K562 (cell line): ENCODE results near the gene SHB. TPM values are rescaled to one million over a fixed set of nuclear protein-coding genes. Genes with fewer than 3 reads are reported as not detected.
A peak's percentile ranks its signal among the peaks of the same experiment; 100 is the strongest.

Source experiments
- ATAC-seq: fragments of 200-7000 bp; cut with Tn5 transposase; 3 replicates; pipeline ENCODE4 v1.9.1; 2020; ENCODE audit warnings: moderate library complexity
- BruUV-seq: library from RNA; stranded (reverse); fragments of 400-500 nt; replicated peaks from 2 replicates; lab custom pipeline; 2021; lab: Mats Ljungman, UMichigan
- CTCF ChIA-PET: fragments of 300-600 bp; formaldehyde crosslinking; extraction: SDS; loops from one replicate; lab custom pipeline; 2021; ENCODE audit warnings: low intra/inter-chr PET ratio; lab: Yijun Ruan, JAX
- POLR2A ChIA-PET: fragments of 300-600, 350-650 bp; sonication (Branson Sonifier 250); formaldehyde crosslinking; extraction: SDS; loops from one replicate; lab custom pipeline; 2021; ENCODE audit warnings: antibody characterized with exemption, inconsistent platforms; lab: Yijun Ruan, JAX
- DNase-seq, 4 experiments: peaks; one replicate each; pipeline versions ENCODE4 v3.0.0 to v3.0.0-alpha.2; 2011 to 2018; ENCODE audit warnings: low spot score in 3 of 4, mixed read lengths in 3 of 4; ENCODE audit errors: extremely low read depth in 1 of 4
- FAIRE-seq: peaks from 2 replicates; lab custom pipeline; 2011; peaks lifted over from hg19 to GRCh38; lab: Jason Lieb, UNC
- H2AFZ ChIP-seq: 2 replicates; pipeline ENCODE4 v1.6.0; 2011; ENCODE audit warnings: low read depth, low read length, control low read depth, inconsistent platforms
- H3K27ac ChIP-seq: fragments of 200-600 bp; 3 replicates; pipeline ENCODE4 v1.8.0; 2011; ENCODE audit warnings: low read depth, mild to moderate bottlenecking, control low read depth, inconsistent platforms, low read length, moderate library complexity, mixed read lengths; ENCODE audit errors: extremely low read depth
- H3K27me3 ChIP-seq, 2 experiments: fragments of 300-600 bp in 1 of 2; 2 replicates in 1 of 2; 3 replicates in 1 of 2; pipeline versions ENCODE4 v1.6.0 to v1.8.0; 2011; ENCODE audit warnings: inconsistent platforms in 2 of 2, low read length in 2 of 2, mild to moderate bottlenecking in 1 of 2, mixed read lengths in 1 of 2, moderate library complexity in 1 of 2; ENCODE audit not compliant: control insufficient read depth in 2 of 2, insufficient read depth in 2 of 2
- H3K36me3 ChIP-seq: fragments of 300-600 bp; 3 replicates; pipeline ENCODE4 v1.8.0; 2011; ENCODE audit warnings: mild to moderate bottlenecking, low read length, inconsistent platforms; ENCODE audit not compliant: control insufficient read depth, insufficient read depth
- H3K4me1 ChIP-seq, 2 experiments: fragments of 200-600 bp in 1 of 2; replicated peaks in 1 of 2; 2 replicates in 1 of 2; 3 replicates in 1 of 2; pipeline versions ENCODE4 v1.5.1 to v1.8.0; 2011; ENCODE audit warnings: inconsistent platforms in 2 of 2, low read length in 2 of 2, mild to moderate bottlenecking in 1 of 2, mixed read lengths in 1 of 2, moderate library complexity in 1 of 2; ENCODE audit not compliant: control insufficient read depth in 2 of 2, insufficient read depth in 2 of 2
- H3K4me2 ChIP-seq: 2 replicates; pipeline ENCODE4 v1.6.1; 2011; ENCODE audit warnings: low read length, control low read depth, inconsistent platforms, mixed read lengths; ENCODE audit not compliant: insufficient read depth
- H3K4me3 ChIP-seq: fragments of 200-600 bp; sonication (generic), shearing (Covaris generic); 2 replicates; pipeline ENCODE4 v1.5.1; 2016; ENCODE audit warnings: control low read depth, inconsistent platforms
- H3K79me2 ChIP-seq: fragments of 200-600 bp; 3 replicates; pipeline ENCODE4 v1.8.0; 2011; ENCODE audit warnings: low read length, inconsistent platforms; ENCODE audit not compliant: control insufficient read depth, insufficient read depth
- H3K9ac ChIP-seq, 2 experiments: 2 replicates each; pipeline versions ENCODE4 v1.6.0 to v1.6.1; 2011; ENCODE audit warnings: low read depth in 2 of 2, low read length in 2 of 2, control low read depth in 1 of 2, inconsistent platforms in 1 of 2, mild to moderate bottlenecking in 1 of 2, mixed read lengths in 1 of 2; ENCODE audit not compliant: insufficient read depth in 1 of 2
- H3K9me1 ChIP-seq: one replicate; pipeline ENCODE4 v1.6.0; 2011; ENCODE audit warnings: inconsistent platforms, mild to moderate bottlenecking, low read length, moderate library complexity; ENCODE audit not compliant: control insufficient read depth, insufficient read depth
- H3K9me3 ChIP-seq: replicated peaks from 2 replicates; pipeline ENCODE4 v1.5.1; 2011; ENCODE audit warnings: low read depth, low read length, inconsistent platforms; ENCODE audit not compliant: control insufficient read depth, insufficient read depth
- H4K20me1 ChIP-seq: replicated peaks from 2 replicates; pipeline ENCODE4 v1.6.1; 2011; ENCODE audit warnings: low read length, inconsistent platforms, mixed read lengths; ENCODE audit not compliant: control insufficient read depth, insufficient read depth
- CREB3L1 ChIP-seq: fragments of 450-650 bp; IDR thresholded peaks from 2 replicates; pipeline ENCODE4 v1.6.1; 2014; ENCODE audit warnings: low read depth, mild to moderate bottlenecking, moderate library complexity, borderline replicate concordance
- DACH1 ChIP-seq: fragments of 450-650 bp; IDR thresholded peaks from 2 replicates; pipeline ENCODE4 v1.6.1; 2018; ENCODE audit not compliant: partially characterized antibody
- FUS ChIP-seq: fragments of 200-400 bp; formaldehyde crosslinking; optimal IDR thresholded peaks from 2 replicates; pipeline ENCODE3; 2017; ENCODE audit warnings: low read depth, low read length
- GABPB1 ChIP-seq: sonication (generic); formaldehyde crosslinking; IDR thresholded peaks from 2 replicates; pipeline ENCODE4 v1.8.0; 2022; ENCODE audit warnings: mild to moderate bottlenecking, missing genetic modification reagents
- HMG20A ChIP-seq: fragments of 450-650 bp; formaldehyde crosslinking; conservative IDR thresholded peaks from 2 replicates; pipeline ENCODE4 v1.4.0; 2020; ENCODE audit warnings: mild to moderate bottlenecking, mixed read lengths
- HSF4 ChIP-seq: fragments of 250-450 bp; sonication (Bioruptor Pico); IDR thresholded peaks from 2 replicates; pipeline ENCODE4 v2.1.2; 2022; ENCODE audit warnings: mild to moderate bottlenecking, moderate library complexity, borderline replicate concordance
- ZKSCAN3 ChIP-seq: fragments of 250-450 bp; sonication (Bioruptor Pico); IDR thresholded peaks from 2 replicates; pipeline ENCODE4 v1.4.0; 2020
- WGBS: fragments of 100-300 bp; shearing (Covaris generic); methylation state at CpG from one replicate; pipeline ENCODE4 v1.1.6; 2016; ENCODE audit warnings: low coverage, mixed read lengths; ENCODE audit not compliant: insufficient coverage; ENCODE audit errors: missing lambda C conversion rate; 5-methylcytosine and 5-hydroxymethylcytosine counted together
- in situ Hi-C: fragments of 300-500 bp; cut with MboI; formaldehyde crosslinking; loops from 4 replicates; pipeline ENCODE4 v1.15.0; 2018; ENCODE audit warnings: inconsistent platforms, mixed read lengths
- intact Hi-C: fragments of 100-400 bp; cut with micrococcal nuclease; formaldehyde crosslinking; loops from 2 replicates; pipeline ENCODE4 v1.14.2; 2022
- polyA plus RNA-seq, 8 experiments: library from polyadenylated mRNA; depleted of rRNA in 4 of 8; stranded (reverse) in 5 of 8; unstranded in 3 of 8; fragments of >200 nt; fragmentation: Nextera tagmentation in 2 of 8; fragmentation: Illumina TruSeq in 1 of 8; extraction: Ambion mirVana in 2 of 8; extraction: Trizol in 1 of 8; gene quantifications; 2 replicates each; pipeline versions ENCODE4 v1.2.1 to v1.2.3, GENCODE V29; 2011 to 2014; ENCODE audit warnings: inconsistent platforms in 1 of 8, missing spikeins in 1 of 8
- total RNA-seq, 7 experiments: library from RNA; depleted of rRNA in 6 of 7; stranded (reverse); fragments of >200 nt in 6 of 7; fragmentation: Illumina TruSeq in 2 of 7; extraction: Trizol in 2 of 7; gene quantifications; 2 replicates each; pipeline versions ENCODE4 v1.2.1 to v1.2.3, GENCODE V29; 2011 to 2021; ENCODE audit warnings: low replicate concordance in 1 of 7
- TF ChIP-seq, protein P1 (sequence below): IDR thresholded peaks from 2 replicates; pipeline ENCODE4 v1.6.1; 2014; ENCODE audit warnings: antibody characterized with exemption
- TF ChIP-seq, protein P2 (sequence below): sonication (generic); formaldehyde crosslinking; IDR thresholded peaks from 2 replicates; pipeline ENCODE4 v1.9.0; 2022; ENCODE audit warnings: mild to moderate bottlenecking, missing genetic modification reagents
- TF ChIP-seq, protein P3 (sequence below): fragments of 450-650 bp; formaldehyde crosslinking; IDR thresholded peaks from 2 replicates; pipeline ENCODE4 v1.4.0; 2020; ENCODE audit warnings: mild to moderate bottlenecking, moderate library complexity

Gene SHB
- total and polyA plus RNA-seq, 9 of the 15 experiments (the other 6 are each of a cell fraction or from before 2014, with no cell fraction given) = 0.78 to 16.0 (median 5.3) TPM

DNA sequence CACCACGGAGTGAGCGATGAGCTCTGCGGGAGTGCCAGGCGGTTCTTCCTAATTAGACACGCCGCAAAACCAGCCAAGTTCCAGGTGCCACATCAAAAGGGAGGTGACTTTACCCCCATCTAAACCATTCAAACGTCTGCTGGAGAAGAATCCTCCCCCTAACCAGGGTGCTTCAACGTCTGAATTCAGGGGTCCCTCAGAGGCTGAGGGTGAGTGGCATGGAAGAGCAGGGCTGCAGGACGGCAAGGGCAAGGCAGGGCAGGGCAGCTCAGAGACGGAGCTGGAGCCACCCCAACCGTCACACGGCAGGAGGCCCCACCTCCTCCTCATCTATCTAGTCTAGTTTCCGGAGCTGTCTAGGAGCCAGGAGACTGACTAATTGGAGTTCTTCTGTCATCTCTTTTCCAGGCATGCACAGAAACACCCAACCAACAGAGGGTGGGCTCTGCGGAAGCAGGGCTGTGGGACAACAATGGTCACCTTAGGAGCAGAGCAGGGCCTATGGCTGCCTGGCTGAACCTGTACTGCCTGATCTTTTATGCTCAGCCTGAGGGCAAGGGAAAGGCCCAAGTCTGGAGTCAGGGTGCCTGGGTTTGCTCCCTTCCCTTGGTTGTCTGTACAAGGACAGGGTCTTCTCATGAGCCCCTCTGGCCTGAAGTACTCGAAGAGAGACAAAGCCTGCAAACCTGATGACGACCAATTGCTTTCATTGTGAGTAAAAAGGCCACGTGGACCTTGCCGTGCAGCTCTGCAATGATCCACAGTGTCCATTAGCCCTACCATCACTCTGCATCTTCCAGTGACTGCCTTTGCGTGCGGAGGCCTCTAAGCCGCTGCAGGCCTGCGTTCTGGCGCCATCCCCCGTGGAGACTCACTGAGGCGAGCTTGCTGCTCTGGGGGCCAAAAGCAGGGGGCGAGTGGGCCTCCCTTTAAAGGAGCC is 84.1 kb downstream of the SHB start:
- ATAC-seq = peak; percentile 98
- H4K20me1 ChIP-seq = 0 out of 2 replicates have a peak, but pooled peaks cover 5% of the 10 kb centered on the region
- H3K4me3 ChIP-seq = no peak overlapping the region
- BruUV-seq = no TSS peak
- no peaks in the 10 kb centered on the region for H3K36me3 ChIP-seq
- peak; percentile 92 for FAIRE-seq
- H3K27me3 ChIP-seq = no peaks in the 10 kb centered on the region
- H3K27ac ChIP-seq = peak overlapping the region; percentile 64
- in situ Hi-C loops = no loop called here
- DNase-seq = peak; percentile 67 to 90 (median 78)
- H3K4me2 ChIP-seq = peak overlapping the region; percentile 71
- WGBS = 20% methylated on average over 26 of the region's 26 CpGs
- H2AFZ ChIP-seq = peak overlapping the region; percentile 73
- peaks cover 24 to 36% of the 10 kb centered on the region in 2 experiments for H3K4me1 ChIP-seq
- peaks cover 2% of the 10 kb centered on the region for H3K9me1 ChIP-seq
- ChIA-PET POLR2A (interaction anchor here (0.6 kb wide), 2 partner anchors 72 to 241 kb away, joined by 3 read pairs; no protein-coding TSS in a partner anchor), CTCF (no interaction called here)
- intact Hi-C loops = no loop called here
- H3K79me2 ChIP-seq = peaks cover 8% of the 10 kb centered on the region
- no peaks in the 10 kb centered on the region for H3K9me3 ChIP-seq
- peak overlapping the region; percentile 25 to 62; a peak in 3 of 4 replicates for H3K9ac ChIP-seq
- no peak for TF ChIP-seq ZKSCAN3 (CRISPR knock-in tag)
- TF ChIP-seq GABPB1 (CRISPR knock-in tag) = no peak
- TF ChIP-seq, protein P1, sequence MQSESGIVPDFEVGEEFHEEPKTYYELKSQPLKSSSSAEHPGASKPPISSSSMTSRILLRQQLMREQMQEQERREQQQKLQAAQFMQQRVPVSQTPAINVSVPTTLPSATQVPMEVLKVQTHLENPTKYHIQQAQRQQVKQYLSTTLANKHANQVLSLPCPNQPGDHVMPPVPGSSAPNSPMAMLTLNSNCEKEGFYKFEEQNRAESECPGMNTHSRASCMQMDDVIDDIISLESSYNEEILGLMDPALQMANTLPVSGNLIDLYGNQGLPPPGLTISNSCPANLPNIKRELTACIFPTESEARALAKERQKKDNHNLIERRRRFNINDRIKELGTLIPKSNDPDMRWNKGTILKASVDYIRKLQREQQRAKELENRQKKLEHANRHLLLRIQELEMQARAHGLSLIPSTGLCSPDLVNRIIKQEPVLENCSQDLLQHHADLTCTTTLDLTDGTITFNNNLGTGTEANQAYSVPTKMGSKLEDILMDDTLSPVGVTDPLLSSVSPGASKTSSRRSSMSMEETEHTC = no peak
- TF ChIP-seq HMG20A = no peak
- TF ChIP-seq, protein P2, sequence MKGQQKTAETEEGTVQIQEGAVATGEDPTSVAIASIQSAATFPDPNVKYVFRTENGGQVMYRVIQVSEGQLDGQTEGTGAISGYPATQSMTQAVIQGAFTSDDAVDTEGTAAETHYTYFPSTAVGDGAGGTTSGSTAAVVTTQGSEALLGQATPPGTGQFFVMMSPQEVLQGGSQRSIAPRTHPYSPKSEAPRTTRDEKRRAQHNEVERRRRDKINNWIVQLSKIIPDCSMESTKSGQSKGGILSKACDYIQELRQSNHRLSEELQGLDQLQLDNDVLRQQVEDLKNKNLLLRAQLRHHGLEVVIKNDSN (CRISPR knock-in tag) = no peak
- no peak for TF ChIP-seq DACH1
- TF ChIP-seq FUS = no peak
- no peak for TF ChIP-seq HSF4
- peak; percentile 18; the same call in 1 of the 2 replicates for TF ChIP-seq CREB3L1
- TF ChIP-seq, protein P3, sequence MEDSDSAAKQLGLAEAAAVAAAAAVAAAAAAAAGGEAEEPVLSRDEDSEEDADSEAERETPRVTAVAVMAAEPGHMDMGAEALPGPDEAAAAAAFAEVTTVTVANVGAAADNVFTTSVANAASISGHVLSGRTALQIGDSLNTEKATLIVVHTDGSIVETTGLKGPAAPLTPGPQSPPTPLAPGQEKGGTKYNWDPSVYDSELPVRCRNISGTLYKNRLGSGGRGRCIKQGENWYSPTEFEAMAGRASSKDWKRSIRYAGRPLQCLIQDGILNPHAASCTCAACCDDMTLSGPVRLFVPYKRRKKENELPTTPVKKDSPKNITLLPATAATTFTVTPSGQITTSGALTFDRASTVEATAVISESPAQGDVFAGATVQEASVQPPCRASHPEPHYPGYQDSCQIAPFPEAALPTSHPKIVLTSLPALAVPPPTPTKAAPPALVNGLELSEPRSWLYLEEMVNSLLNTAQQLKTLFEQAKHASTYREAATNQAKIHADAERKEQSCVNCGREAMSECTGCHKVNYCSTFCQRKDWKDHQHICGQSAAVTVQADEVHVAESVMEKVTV (CRISPR knock-in tag) = no peak
